MM.1S (cell line): Measurements from ENCODE around the gene CFAP70.

Experiments
- EZH2 ChIP-seq: fragments of 300-600 bp; sonication (generic); optimal IDR thresholded peaks from 2 replicates; pipeline ENCODE3; 2017; ENCODE audit warnings: low read depth, mild to moderate bottlenecking, antibody characterized with exemption, low read length, mixed read lengths
- TF ChIP-seq, protein P1 (sequence below): fragments of 300-600 bp; sonication (generic); IDR thresholded peaks from 2 replicates; pipeline ENCODE4 v1.5.1; 2016; ENCODE audit warnings: antibody characterized with exemption, low read length, mixed read lengths

DNA sequence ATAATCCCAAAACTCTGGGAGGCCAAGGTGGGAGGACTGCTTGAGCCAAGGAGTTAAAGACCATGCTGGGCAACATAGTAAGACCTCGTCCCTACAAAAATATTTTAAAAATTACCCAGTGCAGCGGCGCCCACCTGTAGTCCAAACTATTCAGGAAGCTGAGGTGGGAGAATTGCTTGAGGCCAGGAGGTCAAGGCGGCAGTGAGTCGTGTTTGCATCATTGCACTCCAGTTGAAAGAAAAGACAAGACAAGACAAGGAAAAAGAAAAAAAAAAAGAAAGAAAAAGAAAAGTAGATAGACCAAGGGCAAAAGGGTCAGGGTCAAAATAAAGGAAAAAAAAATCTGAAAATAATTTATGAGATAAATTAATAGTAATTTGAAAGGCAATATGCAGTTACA is 49.4 kb upstream of the CFAP70 start:
- TF ChIP-seq, protein P1, sequence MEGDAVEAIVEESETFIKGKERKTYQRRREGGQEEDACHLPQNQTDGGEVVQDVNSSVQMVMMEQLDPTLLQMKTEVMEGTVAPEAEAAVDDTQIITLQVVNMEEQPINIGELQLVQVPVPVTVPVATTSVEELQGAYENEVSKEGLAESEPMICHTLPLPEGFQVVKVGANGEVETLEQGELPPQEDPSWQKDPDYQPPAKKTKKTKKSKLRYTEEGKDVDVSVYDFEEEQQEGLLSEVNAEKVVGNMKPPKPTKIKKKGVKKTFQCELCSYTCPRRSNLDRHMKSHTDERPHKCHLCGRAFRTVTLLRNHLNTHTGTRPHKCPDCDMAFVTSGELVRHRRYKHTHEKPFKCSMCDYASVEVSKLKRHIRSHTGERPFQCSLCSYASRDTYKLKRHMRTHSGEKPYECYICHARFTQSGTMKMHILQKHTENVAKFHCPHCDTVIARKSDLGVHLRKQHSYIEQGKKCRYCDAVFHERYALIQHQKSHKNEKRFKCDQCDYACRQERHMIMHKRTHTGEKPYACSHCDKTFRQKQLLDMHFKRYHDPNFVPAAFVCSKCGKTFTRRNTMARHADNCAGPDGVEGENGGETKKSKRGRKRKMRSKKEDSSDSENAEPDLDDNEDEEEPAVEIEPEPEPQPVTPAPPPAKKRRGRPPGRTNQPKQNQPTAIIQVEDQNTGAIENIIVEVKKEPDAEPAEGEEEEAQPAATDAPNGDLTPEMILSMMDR: no peak
- no peak for TF ChIP-seq EZH2
